Ovary (tissue), 3 donors: ENCODE measurements around the gene PTPRG.

Experiments used
- CTCF ChIP-seq, 3 donors: fragments of 450-650 bp in 2 of 3; fragments of 200-600 bp in 1 of 3; IDR thresholded peaks; one replicate each; pipeline versions ENCODE4 v1.5.1 to v1.8.0; 2016 to 2022; ENCODE audit warnings: antibody characterized with exemption in 3 of 3, mild to moderate bottlenecking in 1 of 3
- POLR2A ChIP-seq: fragments of 450-650 bp; IDR thresholded peaks from one replicate; pipeline ENCODE4 v1.6.1; 2017; ENCODE audit warnings: antibody characterized with exemption, mild to moderate bottlenecking, moderate library complexity
- donor health status: DM: no; HTN: no; CAD: no.

GRCh38 chr3:61681636-61682035, 120.3 kb downstream of the PTPRG start:
- no peak for TF ChIP-seq CTCF (IDR thresholded peaks at IDR 0.05)
- no peak for TF ChIP-seq POLR2A
